H1 (cell line): ENCODE data around the gene GPS1. TPM values are rescaled to one million over a fixed set of nuclear protein-coding genes. Genes with fewer than 3 reads are reported as not detected.

Source experiments
- ASH2L ChIP-seq: fragments of 200-600, 300-600 bp; sonication (generic); IDR thresholded peaks from one replicate; pipeline ENCODE4 v1.7.1; 2017; ENCODE audit warnings: low read length
- CBX8 ChIP-seq: fragments of 300-800, 300-1000 bp; sonication (generic); IDR thresholded peaks from 2 replicates; pipeline ENCODE4 v1.7.1; 2016; ENCODE audit warnings: low read depth, low read length, borderline replicate concordance
- CHD1 ChIP-seq: IDR thresholded peaks from 2 replicates; pipeline ENCODE4 v1.6.1; 2012; ENCODE audit warnings: low read depth, low read length, improper control_type of control experiment
- FOSL1 ChIP-seq: IDR thresholded peaks from 2 replicates; pipeline ENCODE4 v1.6.1; 2011; ENCODE audit warnings: mild to moderate bottlenecking, low read depth, low read length, moderate library complexity; ENCODE audit not compliant: insufficient read depth
- GTF2F1 ChIP-seq: IDR thresholded peaks from 2 replicates; pipeline ENCODE4 v1.6.1; 2012; ENCODE audit warnings: low read depth, low read length, improper control_type of control experiment, borderline replicate concordance
- HDAC6 ChIP-seq: IDR thresholded peaks from one replicate; pipeline ENCODE4 v1.7.1; 2012; ENCODE audit warnings: low read depth, mild to moderate bottlenecking, inconsistent platforms, low read length, moderate library complexity
- MAFK ChIP-seq: IDR thresholded peaks from 2 replicates; pipeline ENCODE4 v1.6.1; 2012; ENCODE audit warnings: low read depth, mild to moderate bottlenecking, improper control_type of control experiment, low read length
- NANOG ChIP-seq: IDR thresholded peaks from 2 replicates; pipeline ENCODE4 v1.6.1; 2011; ENCODE audit warnings: low read length, low read depth, mild to moderate bottlenecking, inconsistent platforms; ENCODE audit not compliant: insufficient read depth, poor library complexity, severe bottlenecking
- NRF1 ChIP-seq: IDR thresholded peaks from 2 replicates; pipeline ENCODE4 v1.6.1; 2011; ENCODE audit warnings: mild to moderate bottlenecking, low read depth, low read length, improper control_type of control experiment
- RNF2 ChIP-seq: fragments of 200-900, 300-1000 bp; sonication (generic); IDR thresholded peaks from 2 replicates; pipeline ENCODE4 v1.7.1; 2016; ENCODE audit warnings: borderline replicate concordance, low read depth, mild to moderate bottlenecking, antibody characterized with exemption, low read length; ENCODE audit not compliant: poor library complexity, severe bottlenecking; ENCODE audit errors: missing control alignments
- SAP30 ChIP-seq: fragments of 300-600 bp; sonication (generic); IDR thresholded peaks from 2 replicates; pipeline ENCODE4 v1.7.1; 2012; ENCODE audit warnings: low read length, moderate library complexity, mild to moderate bottlenecking, inconsistent platforms; ENCODE audit not compliant: insufficient read depth, insufficient replicate concordance
- SP1 ChIP-seq: IDR thresholded peaks from 2 replicates; pipeline ENCODE4 v1.6.1; 2011; ENCODE audit warnings: low read depth, low read length
- TAF1 ChIP-seq: IDR thresholded peaks from 2 replicates; pipeline ENCODE4 v1.6.1; 2011; ENCODE audit warnings: mild to moderate bottlenecking, low read depth, low read length
- TAF7 ChIP-seq: optimal IDR thresholded peaks from 2 replicates; pipeline ENCODE3; 2011; ENCODE audit warnings: low read depth, mild to moderate bottlenecking, inconsistent platforms, low read length, moderate library complexity, borderline replicate concordance
- YY1 ChIP-seq: IDR thresholded peaks from 2 replicates; pipeline ENCODE4 v1.6.1; 2011; ENCODE audit warnings: low read depth, mild to moderate bottlenecking, low read length
- polyA plus RNA-seq, 7 experiments: library from polyadenylated mRNA; depleted of rRNA in 3 of 7; stranded (reverse) in 5 of 7; unstranded in 2 of 7; fragments of >200 nt in 5 of 7; fragments of 200-250 nt in 2 of 7; gene quantifications; 1 replicate in 5 of 7; 2 replicates in 1 of 7; 4 replicates in 1 of 7; pipeline versions ENCODE4 v1.2.1 to v1.2.3, GENCODE V29; 2011 to 2013; ENCODE audit warnings: missing spikeins in 2 of 7, mixed read lengths in 2 of 7
- total RNA-seq: library from RNA; stranded (reverse); fragmentation: NEBNext Ultra II Directional; extraction: Animal tissue kit (Norgen Biotek cat#: 25700); gene quantifications from 2 replicates; pipeline ENCODE4 v1.2.1, GENCODE V29; 2021
- TF ChIP-seq, protein P1 (sequence below): IDR thresholded peaks from 2 replicates; pipeline ENCODE4 v1.6.1; 2012; ENCODE audit warnings: inconsistent platforms
- TF ChIP-seq, protein P2 (sequence below): IDR thresholded peaks from 2 replicates; pipeline ENCODE4 v1.6.1; 2012; ENCODE audit warnings: inconsistent platforms
- TF ChIP-seq, protein P3 (sequence below), 3 experiments: IDR thresholded peaks; 1 replicate in 2 of 3; 2 replicates in 1 of 3; pipeline versions ENCODE4 v1.5.1 to v1.6.1; 2011; ENCODE audit warnings: low read length in 3 of 3, mild to moderate bottlenecking in 3 of 3, inconsistent platforms in 2 of 3, low read depth in 1 of 3, moderate library complexity in 1 of 3; ENCODE audit not compliant: insufficient read depth in 1 of 3; ENCODE audit errors: control extremely low read depth in 1 of 3
- TF ChIP-seq, protein P4 (sequence below): IDR thresholded peaks from 2 replicates; pipeline ENCODE4 v1.6.1; 2011; ENCODE audit warnings: low read depth, mild to moderate bottlenecking, low read length; ENCODE audit not compliant: insufficient read depth

The GPS1 gene
- total and polyA plus RNA-seq, 2 of the 8 experiments (the other 6 are each of a cell fraction or from before 2014, with no cell fraction given) = 153 to 277 TPM

DNA sequence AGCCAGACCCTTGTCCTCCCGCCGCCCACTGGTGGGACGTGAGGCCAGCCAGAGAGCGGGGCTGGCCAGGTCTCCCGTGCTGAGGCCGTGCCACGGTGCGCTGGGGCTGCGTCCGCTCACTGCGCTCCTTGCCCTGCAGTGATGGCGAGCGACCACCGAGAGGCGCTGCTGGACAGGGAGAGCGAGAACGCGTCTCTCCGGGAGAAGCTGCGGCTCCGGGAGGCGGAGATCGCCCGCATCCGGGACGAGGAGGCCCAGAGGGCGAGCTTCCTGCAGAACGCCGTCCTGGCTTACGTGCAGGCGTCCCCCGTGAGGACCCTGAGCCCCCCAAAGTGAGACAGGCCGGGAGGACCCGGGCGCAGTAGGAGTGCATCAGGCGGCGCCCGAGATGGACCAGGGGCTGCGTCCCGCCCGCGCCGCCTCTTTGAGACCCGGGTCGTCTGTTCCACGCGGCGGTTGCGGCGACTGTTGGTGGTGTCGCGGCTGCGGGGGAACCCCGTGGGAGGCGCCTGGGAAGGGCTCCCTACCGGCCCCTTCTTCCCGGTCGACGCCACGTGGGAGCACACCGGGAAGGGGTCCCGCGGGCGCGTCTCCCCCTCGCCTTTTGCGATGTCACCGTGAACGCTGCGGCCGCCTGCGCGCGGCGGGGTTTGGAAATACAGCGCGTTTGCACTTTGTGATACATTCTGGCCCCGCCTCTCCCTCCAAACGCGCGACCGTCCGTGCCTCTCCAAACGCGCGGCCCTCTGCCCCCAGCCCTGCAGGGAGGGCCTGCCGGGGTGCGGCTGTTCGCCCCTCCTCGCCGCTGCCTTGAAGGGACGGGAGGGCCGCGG, 21.0 kb upstream of the GPS1 start (continued):
- TF ChIP-seq, protein P1, sequence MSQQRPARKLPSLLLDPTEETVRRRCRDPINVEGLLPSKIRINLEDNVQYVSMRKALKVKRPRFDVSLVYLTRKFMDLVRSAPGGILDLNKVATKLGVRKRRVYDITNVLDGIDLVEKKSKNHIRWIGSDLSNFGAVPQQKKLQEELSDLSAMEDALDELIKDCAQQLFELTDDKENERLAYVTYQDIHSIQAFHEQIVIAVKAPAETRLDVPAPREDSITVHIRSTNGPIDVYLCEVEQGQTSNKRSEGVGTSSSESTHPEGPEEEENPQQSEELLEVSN = no peak
- TF ChIP-seq GTF2F1 (no peak), FOSL1 (no peak), NRF1 (no peak), NANOG (no peak), HDAC6 (no peak), RNF2 (no peak), ASH2L (no peak), MAFK (no peak), YY1 (no peak), SP1 (no peak), SAP30 (no peak), TAF1 (no peak), CBX8 (no peak), TAF7 (peak; percentile 32), CHD1 (no peak)
- TF ChIP-seq, protein P2, sequence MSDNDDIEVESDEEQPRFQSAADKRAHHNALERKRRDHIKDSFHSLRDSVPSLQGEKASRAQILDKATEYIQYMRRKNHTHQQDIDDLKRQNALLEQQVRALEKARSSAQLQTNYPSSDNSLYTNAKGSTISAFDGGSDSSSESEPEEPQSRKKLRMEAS = peak; percentile 40; the same call in 1 of the 2 replicates
- TF ChIP-seq, protein P3, sequence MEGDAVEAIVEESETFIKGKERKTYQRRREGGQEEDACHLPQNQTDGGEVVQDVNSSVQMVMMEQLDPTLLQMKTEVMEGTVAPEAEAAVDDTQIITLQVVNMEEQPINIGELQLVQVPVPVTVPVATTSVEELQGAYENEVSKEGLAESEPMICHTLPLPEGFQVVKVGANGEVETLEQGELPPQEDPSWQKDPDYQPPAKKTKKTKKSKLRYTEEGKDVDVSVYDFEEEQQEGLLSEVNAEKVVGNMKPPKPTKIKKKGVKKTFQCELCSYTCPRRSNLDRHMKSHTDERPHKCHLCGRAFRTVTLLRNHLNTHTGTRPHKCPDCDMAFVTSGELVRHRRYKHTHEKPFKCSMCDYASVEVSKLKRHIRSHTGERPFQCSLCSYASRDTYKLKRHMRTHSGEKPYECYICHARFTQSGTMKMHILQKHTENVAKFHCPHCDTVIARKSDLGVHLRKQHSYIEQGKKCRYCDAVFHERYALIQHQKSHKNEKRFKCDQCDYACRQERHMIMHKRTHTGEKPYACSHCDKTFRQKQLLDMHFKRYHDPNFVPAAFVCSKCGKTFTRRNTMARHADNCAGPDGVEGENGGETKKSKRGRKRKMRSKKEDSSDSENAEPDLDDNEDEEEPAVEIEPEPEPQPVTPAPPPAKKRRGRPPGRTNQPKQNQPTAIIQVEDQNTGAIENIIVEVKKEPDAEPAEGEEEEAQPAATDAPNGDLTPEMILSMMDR (IDR thresholded peaks at IDR 0.05; ENCODE audit: control extremely low read depth in 1 of 3, insufficient read depth in 1 of 3, low read depth in 1 of 3, low read length in 3 of 3) = peak; percentile 96 to 98 (median 97)
- TF ChIP-seq, protein P4, sequence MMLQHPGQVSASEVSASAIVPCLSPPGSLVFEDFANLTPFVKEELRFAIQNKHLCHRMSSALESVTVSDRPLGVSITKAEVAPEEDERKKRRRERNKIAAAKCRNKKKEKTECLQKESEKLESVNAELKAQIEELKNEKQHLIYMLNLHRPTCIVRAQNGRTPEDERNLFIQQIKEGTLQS = no peak
